GOT3 (cell line): Measurements from ENCODE around the gene ADGRE3.
"Not testable (repeated sequence)": the region's sequence is repeated elsewhere in the genome, so short reads cannot be mapped to it uniquely, and the experiment has no call there.

Experiments
- DNase-seq: peaks from one replicate; lab custom pipeline; 2025; ENCODE audit warnings: mixed read lengths; lab: John Stamatoyannopoulos, UW

ADGRE3 gene

GRCh38 chr19:14670408-14670807, 4.2 kb downstream of the ADGRE3 start:
- no peak for DNase-seq

- no peak for DNase-seq
Measured at GRCh38 chr19:14669940-14670339, 4.7 kb downstream of the ADGRE3 start.

GRCh38 chr19:14661372-14661924, 13.2 kb downstream of the ADGRE3 start:
- DNase-seq = no peak

GRCh38 chr19:14659874-14660489, 14.7 kb downstream of the ADGRE3 start:
- no peak for DNase-seq

GRCh38 chr19:14655726-14656125, 18.9 kb downstream of the ADGRE3 start:
- no peak for DNase-seq

- no peak for DNase-seq
Measured at GRCh38 chr19:14654786-14655560, 19.7 kb downstream of the ADGRE3 start.

GRCh38 chr19:14650161-14650560, 24.5 kb downstream of the ADGRE3 start:
- DNase-seq = no peak

GRCh38 chr19:14649020-14649419, 25.6 kb downstream of the ADGRE3 start:
- no peak for DNase-seq

GRCh38 chr19:14648506-14648905, 26.1 kb downstream of the ADGRE3 start:
- DNase-seq = no peak

GRCh38 chr19:14639536-14640277, 34.9 kb downstream of the ADGRE3 start:
- DNase-seq = no peak

GRCh38 chr19:14632286-14632685, 42.4 kb downstream of the ADGRE3 start:
- DNase-seq = no peak

- no peak for DNase-seq
Measured at GRCh38 chr19:14629557-14629956, 45.1 kb downstream of the ADGRE3 start.

- DNase-seq = not testable (repeated sequence)
Measured at GRCh38 chr19:14624491-14624890, 50.2 kb downstream of the ADGRE3 start.

- no peak for DNase-seq
Measured at GRCh38 chr19:14619404-14619803, 55.2 kb downstream of the ADGRE3 start.

GRCh38 chr19:14616407-14616806, 58.2 kb downstream of the ADGRE3 start:
- no peak for DNase-seq

- no peak for DNase-seq
Measured at GRCh38 chr19:14615623-14616022, 59.0 kb downstream of the ADGRE3 start.

GRCh38 chr19:14614099-14614412, 60.6 kb downstream of the ADGRE3 start:
- DNase-seq = no peak

GRCh38 chr19:14613399-14614098, 61.1 kb downstream of the ADGRE3 start:
- not testable (repeated sequence) for DNase-seq

GRCh38 chr19:14612657-14613056, 62.0 kb downstream of the ADGRE3 start:
- no peak for DNase-seq

GRCh38 chr19:14612242-14612641, 62.4 kb downstream of the ADGRE3 start:
- not testable (repeated sequence) for DNase-seq

GRCh38 chr19:14611051-14611450, 63.6 kb downstream of the ADGRE3 start:
- no peak for DNase-seq

- no peak for DNase-seq
Measured at GRCh38 chr19:14606627-14607026, 68.0 kb downstream of the ADGRE3 start.
